GM12874 (cell line): ENCODE results near the gene PLCL2.

Experiments
- CTCF ChIP-seq: IDR thresholded peaks from 2 replicates; pipeline ENCODE4 v1.5.1; 2011; ENCODE audit warnings: low read depth, mild to moderate bottlenecking, control low read depth, low read length, moderate library complexity; ENCODE audit not compliant: insufficient read depth

PLCL2 gene

GRCh38 chr3:16849229-16849628 lies 35.5 kb upstream of the PLCL2 start:
- no peak for TF ChIP-seq CTCF

DNA sequence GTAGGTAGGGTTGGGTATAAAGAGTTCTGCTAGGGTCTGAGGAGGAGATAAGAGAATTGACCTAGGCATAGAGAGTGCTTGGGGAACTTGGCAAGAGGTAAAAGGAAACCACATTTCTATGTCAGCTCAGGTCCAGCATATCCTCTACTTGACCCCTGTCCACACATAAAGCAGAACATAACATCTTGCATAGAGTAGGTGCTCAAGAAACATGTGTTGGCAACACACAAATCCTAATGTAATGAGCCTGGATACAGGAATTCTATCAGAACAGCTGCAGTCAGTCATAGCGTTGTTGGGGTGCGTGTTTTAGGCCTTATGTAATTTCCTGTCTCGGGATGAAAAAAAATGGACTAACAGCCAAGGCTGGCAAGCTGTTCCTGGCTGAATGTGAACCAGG lies 35.0 kb upstream of the PLCL2 start:
- no peak for TF ChIP-seq CTCF

- no peak for TF ChIP-seq CTCF
Observed at GRCh38 chr3:16855497-16855896, 29.3 kb upstream of the PLCL2 start.

DNA sequence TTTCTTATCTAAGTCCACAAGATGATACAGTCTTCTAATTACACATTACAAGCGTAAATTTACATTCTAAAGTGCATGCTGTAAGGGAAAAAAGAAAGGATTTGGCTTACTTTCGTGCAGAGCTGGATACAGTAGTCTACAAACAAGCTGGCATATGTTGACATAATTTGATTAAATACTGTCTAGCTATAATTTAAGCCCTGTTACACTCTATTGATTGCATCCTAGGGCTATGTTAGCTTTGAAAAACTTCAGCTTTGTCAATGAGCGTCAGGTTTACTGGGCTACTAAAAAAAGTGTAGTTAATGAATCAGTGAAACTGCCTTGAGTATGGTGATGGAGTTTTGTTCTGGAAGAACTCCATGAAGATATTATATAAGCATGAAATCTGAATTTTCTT lies 24.5 kb upstream of the PLCL2 start:
- TF ChIP-seq CTCF: no peak

DNA sequence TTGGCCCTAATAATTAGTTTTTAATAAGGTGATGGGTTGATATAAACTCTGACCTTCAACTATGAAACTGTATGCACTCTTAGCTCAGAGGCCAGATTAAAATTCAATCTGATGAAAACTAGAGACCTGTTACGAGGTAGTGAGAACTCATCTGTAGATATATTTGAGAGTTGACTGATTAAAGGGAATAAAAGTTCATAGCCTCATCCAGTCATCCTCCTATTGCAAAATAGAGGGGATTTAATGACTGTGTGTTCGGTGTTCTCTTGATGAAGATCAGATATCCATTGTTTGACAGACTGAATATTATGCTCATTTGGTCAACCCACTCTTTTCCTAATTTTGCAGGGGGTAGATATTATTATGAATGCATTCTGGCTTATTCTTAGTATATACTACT lies 23.3 kb upstream of the PLCL2 start:
- TF ChIP-seq CTCF: no peak

- TF ChIP-seq CTCF: no peak
Observed at GRCh38 chr3:16864610-16865313, 20.0 kb upstream of the PLCL2 start.

GRCh38 chr3:16865335-16865734 lies 19.4 kb upstream of the PLCL2 start:
- TF ChIP-seq CTCF: no peak
